GM23338 (cell line): ENCODE results near the gene LUC7L. TPM values are rescaled to one million over a fixed set of nuclear protein-coding genes. Genes with fewer than 3 reads are reported as not detected.
"Not testable (repeated sequence)": the region's sequence is repeated elsewhere in the genome, so short reads cannot be mapped to it uniquely, and the experiment has no call there.

Experiments used
- ATAC-seq: fragments of 200-7000 bp; cut with Tn5 transposase; 3 replicates; pipeline ENCODE4 v1.9.1; 2020
- DNase-seq: peaks from one replicate; pipeline ENCODE4 v3.0.0-alpha.2; 2015; ENCODE audit warnings: low spot score
- H2AFZ ChIP-seq: fragments of 200-600 bp; sonication (generic); 2 replicates; pipeline ENCODE4 v1.8.0; 2016; ENCODE audit warnings: antibody characterized with exemption, mild to moderate bottlenecking, moderate library complexity
- H3F3A ChIP-seq: fragments of 200-600 bp; sonication (generic); replicated peaks from 2 replicates; pipeline ENCODE4 v1.8.0; 2017; ENCODE audit warnings: antibody characterized with exemption, mixed run types, low read depth
- H3K27ac ChIP-seq: fragments of 200-600 bp; sonication (generic); 2 replicates; pipeline ENCODE4 v1.6.1; 2016; ENCODE audit warnings: low read depth
- H3K27me3 ChIP-seq: fragments of 200-600 bp; sonication (generic); 2 replicates; pipeline ENCODE4 v1.8.0; 2016; ENCODE audit warnings: mild to moderate bottlenecking, mixed run types, moderate library complexity; ENCODE audit not compliant: insufficient read depth
- H3K36me3 ChIP-seq: fragments of 200-600 bp; sonication (generic); 2 replicates; pipeline ENCODE4 v1.8.0; 2016; ENCODE audit warnings: mild to moderate bottlenecking; ENCODE audit not compliant: insufficient read depth
- H3K4me1 ChIP-seq: fragments of 200-600 bp; sonication (generic); 2 replicates; pipeline ENCODE4 v1.8.0; 2016; ENCODE audit warnings: mild to moderate bottlenecking, moderate library complexity; ENCODE audit not compliant: insufficient read depth
- H3K4me2 ChIP-seq: fragments of 200-600 bp; sonication (generic); 2 replicates; pipeline ENCODE4 v1.7.1; 2017; ENCODE audit warnings: mixed run types
- H3K4me3 ChIP-seq: fragments of 200-600 bp; sonication (generic); 2 replicates; pipeline ENCODE4 v1.6.1; 2016; ENCODE audit warnings: mixed run types
- H3K79me2 ChIP-seq: fragments of 200-600 bp; sonication (generic); replicated peaks from 2 replicates; pipeline ENCODE4 v1.8.0; 2017; ENCODE audit warnings: mild to moderate bottlenecking; ENCODE audit not compliant: insufficient read depth
- H3K9me2 ChIP-seq: fragments of 200-600 bp; sonication (generic); 2 replicates; pipeline ENCODE4 v1.8.0; 2017; ENCODE audit not compliant: insufficient read depth
- H4K20me1 ChIP-seq: fragments of 200-600 bp; sonication (generic); replicated peaks from 2 replicates; pipeline ENCODE4 v1.8.0; 2017; ENCODE audit warnings: mild to moderate bottlenecking; ENCODE audit not compliant: insufficient read depth
- H3K27ac Mint-ChIP-seq: 2 replicates; pipeline ENCODE4 v1.8.0; 2020; ENCODE audit warnings: inconsistent platforms, mild to moderate bottlenecking, moderate library complexity, mixed read lengths
- H3K27me3 Mint-ChIP-seq: 3 replicates; pipeline ENCODE4 v1.8.0; 2022; ENCODE audit warnings: low read depth, mild to moderate bottlenecking, moderate library complexity, mixed read lengths, inconsistent platforms; ENCODE audit not compliant: insufficient read depth, poor library complexity
- H3K36me3 Mint-ChIP-seq: 3 replicates; pipeline ENCODE4 v1.8.0; 2021; ENCODE audit warnings: low read depth, mild to moderate bottlenecking, inconsistent platforms, moderate library complexity, mixed read lengths
- H3K4me1 Mint-ChIP-seq: 3 replicates; pipeline ENCODE4 v1.8.0; 2020; ENCODE audit warnings: mild to moderate bottlenecking, inconsistent platforms, mixed read lengths
- H3K4me3 Mint-ChIP-seq: 3 replicates; pipeline ENCODE4 v1.8.0; 2021; ENCODE audit warnings: moderate library complexity, mild to moderate bottlenecking, inconsistent platforms, mixed read lengths
- H3K9me3 Mint-ChIP-seq: 3 replicates; pipeline ENCODE4 v1.8.0; 2020; ENCODE audit warnings: moderate library complexity, mild to moderate bottlenecking, inconsistent platforms, mixed read lengths
- CREB1 ChIP-seq: fragments of 250-450 bp; sonication (Bioruptor Pico); IDR thresholded peaks from 2 replicates; pipeline ENCODE4 v1.5.0; 2020; ENCODE audit warnings: low read depth, mild to moderate bottlenecking, moderate library complexity
- CTCF ChIP-seq, 2 experiments: fragments of 200-600 bp in 1 of 2; sonication (generic) in 1 of 2; conservative IDR thresholded peaks; 2 replicates each; pipeline versions ENCODE4 v1.5.1 to v1.6.1; 2016 to 2017; ENCODE audit warnings: antibody characterized with exemption in 2 of 2, low read depth in 2 of 2, mild to moderate bottlenecking in 2 of 2, moderate library complexity in 1 of 2
- ETS1 ChIP-seq: IDR thresholded peaks from 2 replicates; pipeline ENCODE4 v1.6.1; 2016; ENCODE audit warnings: antibody characterized with exemption
- EZH2phosphoT487 ChIP-seq: fragments of 200-600 bp; sonication (generic); IDR thresholded peaks from one replicate; pipeline ENCODE4 v1.8.1; 2018; ENCODE audit warnings: antibody characterized with exemption; ENCODE audit not compliant: unreplicated experiment
- JUNB ChIP-seq: IDR thresholded peaks from one replicate; pipeline ENCODE4 v1.6.1; 2016; ENCODE audit warnings: antibody characterized with exemption; ENCODE audit not compliant: unreplicated experiment
- NANOG ChIP-seq: IDR thresholded peaks from 2 replicates; pipeline ENCODE4 v1.6.1; 2016; ENCODE audit warnings: antibody characterized with exemption, borderline replicate concordance
- POLR2AphosphoS5 ChIP-seq: IDR thresholded peaks from 2 replicates; pipeline ENCODE4 v1.6.1; 2016; ENCODE audit warnings: antibody characterized with exemption, low read depth
- REST ChIP-seq: IDR thresholded peaks from one replicate; pipeline ENCODE4 v1.6.1; 2018; ENCODE audit warnings: antibody characterized with exemption; ENCODE audit not compliant: unreplicated experiment
- STAT1 ChIP-seq: IDR thresholded peaks from one replicate; pipeline ENCODE4 v1.6.1; 2016; ENCODE audit warnings: antibody characterized with exemption; ENCODE audit not compliant: unreplicated experiment
- ZNF331 ChIP-seq: fragments of 250-450 bp; sonication (Bioruptor Pico); IDR thresholded peaks from 2 replicates; pipeline ENCODE4 v1.5.0; 2020; ENCODE audit warnings: low read depth, mild to moderate bottlenecking, moderate library complexity
- ZNF462 ChIP-seq: fragments of 250-450 bp; sonication (Bioruptor Pico); IDR thresholded peaks from 2 replicates; pipeline ENCODE4 v1.5.0; 2020; ENCODE audit warnings: mild to moderate bottlenecking, moderate library complexity
- polyA plus RNA-seq: library from polyadenylated mRNA; unstranded; fragments of >200 nt; fragmentation: Nextera tagmentation; extraction: Ambion mirVana; gene quantifications from 2 replicates; pipeline ENCODE4 v1.2.1, GENCODE V29; 2016
- total RNA-seq: library from RNA; depleted of rRNA; stranded (reverse); fragments of >200 nt; shearing (Covaris generic); gene quantifications from 2 replicates; pipeline ENCODE4 v1.2.3, GENCODE V29; 2014

LUC7L gene
- total and polyA plus RNA-seq, 2 experiments from 2014 or later = 114 to 151 TPM

- H3K4me1 Mint-ChIP-seq = no peaks in the 10 kb centered on the region; the same call in 2 of the 3 replicates
- peaks cover 26% of the 10 kb centered on the region for H3K27me3 Mint-ChIP-seq
- no peak overlapping the region for H3K4me3 ChIP-seq
- H3K36me3 ChIP-seq = no peaks in the 10 kb centered on the region
- peaks cover 4% of the 10 kb centered on the region; the same call in 1 of the 2 replicates for H3K4me1 ChIP-seq
- no peak overlapping the region for H3K4me3 Mint-ChIP-seq
- no peaks in the 10 kb centered on the region for H3K36me3 Mint-ChIP-seq
- no peaks in the 10 kb centered on the region for H3K9me2 ChIP-seq
- H3F3A ChIP-seq = peaks cover 2% of the 10 kb centered on the region; the same call in 1 of the 2 replicates
- TF ChIP-seq ZNF462 (CRISPR knock-in tag) (no peak), ZNF331 (no peak), REST (no peak), CTCF (conservative IDR thresholded peaks at IDR 0.05; ENCODE audit: low read depth in 2 of 2) (no peak), CREB1 (CRISPR knock-in tag) (no peak), STAT1 (no peak), NANOG (no peak), JUNB (no peak), POLR2AphosphoS5 (no peak), EZH2phosphoT487 (no peak), ETS1 (no peak)
- H3K4me2 ChIP-seq = no peak overlapping the region
- H2AFZ ChIP-seq = no peak overlapping the region
- no peaks in the 10 kb centered on the region for H3K9me3 Mint-ChIP-seq
- no peak overlapping the region for H3K27ac Mint-ChIP-seq
- no peak overlapping the region for H3K27ac ChIP-seq
- H3K27me3 ChIP-seq = peaks cover 60% of the 10 kb centered on the region
- DNase-seq = no peak
- no peaks in the 10 kb centered on the region for H3K79me2 ChIP-seq
- no peaks in the 10 kb centered on the region; the same call in 1 of the 2 replicates for H4K20me1 ChIP-seq
- no peak for ATAC-seq
Observed at GRCh38 chr16:160691-161190, 68.5 kb downstream of the LUC7L start.

- H3K27me3 ChIP-seq = peaks cover 60% of the 10 kb centered on the region
- H3K36me3 ChIP-seq, H3K4me3 Mint-ChIP-seq, H4K20me1 ChIP-seq, H3K9me2 ChIP-seq, H2AFZ ChIP-seq, H3K27ac Mint-ChIP-seq, H3K36me3 Mint-ChIP-seq, H3K9me3 Mint-ChIP-seq, H3K27ac ChIP-seq, DNase-seq, H3F3A ChIP-seq, H3K79me2 ChIP-seq, H3K4me2 ChIP-seq, H3K4me1 Mint-ChIP-seq, H3K4me1 ChIP-seq, ATAC-seq, H3K4me3 ChIP-seq: not testable (repeated sequence)
- H3K27me3 Mint-ChIP-seq = peaks cover 26% of the 10 kb centered on the region
Observed at GRCh38 chr16:160242-160641, 69.0 kb downstream of the LUC7L start.
